Esophagus muscularis mucosa (tissue), 3 donors: Measurements from ENCODE around the gene MCM7.

Experiments
- POLR2AphosphoS5 ChIP-seq, 2 donors: sonication (generic); formaldehyde crosslinking; IDR thresholded peaks; one replicate each; pipeline ENCODE4 v1.6.1; 2017; ENCODE audit warnings: antibody characterized with exemption in 2 of 2
- TF ChIP-seq, protein P1 (sequence below), 3 experiments: fragments of 200-600 bp in 2 of 3; fragments of 450-650 bp in 1 of 3; sonication (generic) in 2 of 3; IDR thresholded peaks; one replicate each; pipeline ENCODE4 v1.5.1; 2017 to 2019; ENCODE audit warnings: antibody characterized with exemption in 3 of 3, mild to moderate bottlenecking in 2 of 3, moderate library complexity in 1 of 3

DNA sequence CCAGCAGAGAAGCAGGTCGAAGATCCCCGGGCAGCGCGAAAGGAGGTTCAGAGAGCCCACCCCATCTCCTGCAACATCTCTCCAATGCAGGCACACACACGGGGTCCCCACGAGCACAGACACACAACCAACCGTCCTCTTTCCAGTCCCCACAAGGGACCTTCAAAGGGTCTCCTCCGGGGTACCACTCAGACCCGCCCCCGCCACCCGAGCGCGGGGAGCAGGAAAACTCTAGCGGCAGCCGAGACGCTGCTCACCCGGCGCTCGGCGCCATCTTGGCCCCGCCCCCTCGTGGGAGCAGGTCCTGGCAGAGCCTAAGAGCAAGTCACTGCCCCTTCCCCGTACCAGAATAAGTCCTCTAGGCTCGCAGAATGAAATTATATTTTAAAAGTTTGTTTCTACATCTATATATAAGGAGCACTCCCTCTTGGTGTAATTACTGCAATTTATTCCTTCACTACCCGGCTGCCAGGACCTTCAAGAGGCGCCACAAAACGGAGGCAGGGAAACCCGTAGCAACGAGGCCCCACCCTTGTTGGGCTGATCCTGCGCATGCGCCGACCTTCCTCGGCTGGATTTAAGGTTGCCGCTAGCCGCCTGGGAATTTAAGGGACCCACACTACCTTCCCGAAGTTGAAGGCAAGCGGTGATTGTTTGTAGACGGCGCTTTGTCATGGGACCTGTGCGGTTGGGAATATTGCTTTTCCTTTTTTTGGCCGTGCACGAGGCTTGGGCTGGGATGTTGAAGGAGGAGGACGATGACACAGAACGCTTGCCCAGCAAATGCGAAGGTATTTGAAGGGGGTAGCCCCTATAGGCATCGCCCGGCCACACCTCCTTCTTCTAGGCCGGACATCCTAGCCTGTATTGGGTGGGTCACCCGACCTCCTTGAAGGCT is 18.1 kb upstream of the MCM7 start, which contains the start of the genes CNPY4 and TAF6:
- TF ChIP-seq, protein P1, sequence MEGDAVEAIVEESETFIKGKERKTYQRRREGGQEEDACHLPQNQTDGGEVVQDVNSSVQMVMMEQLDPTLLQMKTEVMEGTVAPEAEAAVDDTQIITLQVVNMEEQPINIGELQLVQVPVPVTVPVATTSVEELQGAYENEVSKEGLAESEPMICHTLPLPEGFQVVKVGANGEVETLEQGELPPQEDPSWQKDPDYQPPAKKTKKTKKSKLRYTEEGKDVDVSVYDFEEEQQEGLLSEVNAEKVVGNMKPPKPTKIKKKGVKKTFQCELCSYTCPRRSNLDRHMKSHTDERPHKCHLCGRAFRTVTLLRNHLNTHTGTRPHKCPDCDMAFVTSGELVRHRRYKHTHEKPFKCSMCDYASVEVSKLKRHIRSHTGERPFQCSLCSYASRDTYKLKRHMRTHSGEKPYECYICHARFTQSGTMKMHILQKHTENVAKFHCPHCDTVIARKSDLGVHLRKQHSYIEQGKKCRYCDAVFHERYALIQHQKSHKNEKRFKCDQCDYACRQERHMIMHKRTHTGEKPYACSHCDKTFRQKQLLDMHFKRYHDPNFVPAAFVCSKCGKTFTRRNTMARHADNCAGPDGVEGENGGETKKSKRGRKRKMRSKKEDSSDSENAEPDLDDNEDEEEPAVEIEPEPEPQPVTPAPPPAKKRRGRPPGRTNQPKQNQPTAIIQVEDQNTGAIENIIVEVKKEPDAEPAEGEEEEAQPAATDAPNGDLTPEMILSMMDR (IDR thresholded peaks at IDR 0.05) = peak in 2 of 3 experiments; percentile 13 to 36
- TF ChIP-seq POLR2AphosphoS5 (IDR thresholded peaks at IDR 0.05) = peak; percentile 80 to 84
